IPS DF 19.7 (cell line): ENCODE measurements around the gene PSMB4.
A peak's percentile ranks its signal among the peaks of the same experiment; 100 is the strongest.
"Not testable (repeated sequence)": the region's sequence is repeated elsewhere in the genome, so short reads cannot be mapped to it uniquely, and the experiment has no call there.

Source experiments
- DNase-seq: peaks from one replicate; pipeline ENCODE4 v3.0.0-alpha.2; 2013; ENCODE audit warnings: low read depth, low spot score

The PSMB4 gene

GRCh38 chr1:151399324-151400171 is at the start of gene PSMB4:
PSMB4 (plus strand) TSS chr1:151399573; CDS start chr1:151399588, 15 bp downstream.
- peak; percentile 83 for DNase-seq

GRCh38 chr1:151350323-151350722 is 49.0 kb upstream of the PSMB4 start:
- DNase-seq, result not testable (repeated sequence)

- DNase-seq, result no peak
Measured at GRCh38 chr1:151352021-151352718, 47.2 kb upstream of the PSMB4 start.

DNA sequence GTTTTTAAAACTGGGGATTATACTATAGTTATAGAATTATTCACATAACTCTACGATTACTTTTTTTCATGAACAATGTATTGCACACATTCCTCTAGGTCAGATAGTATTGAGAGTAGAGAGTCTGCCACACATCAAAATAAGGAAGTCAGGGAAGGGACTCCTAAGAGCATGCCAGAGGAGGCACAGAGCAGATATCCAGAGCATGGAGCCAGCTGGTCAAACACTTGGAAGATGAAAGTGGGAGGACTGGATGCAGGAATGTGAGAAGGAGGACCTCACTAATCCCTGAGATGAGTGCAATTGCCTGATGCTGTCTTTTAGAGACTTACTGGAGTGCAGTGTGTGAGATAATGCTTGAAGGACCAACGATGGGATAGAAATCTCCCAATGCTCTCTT is 42.7 kb upstream of the PSMB4 start:
- DNase-seq, result no peak

GRCh38 chr1:151361883-151362282 is 37.5 kb upstream of the PSMB4 start:
- DNase-seq, result no peak

GRCh38 chr1:151362308-151363155 is 36.8 kb upstream of the PSMB4 start:
- DNase-seq, result no peak

- DNase-seq, result no peak
Measured at GRCh38 chr1:151364996-151365395, 34.4 kb upstream of the PSMB4 start.

GRCh38 chr1:151367658-151368392 is 31.5 kb upstream of the PSMB4 start:
- no peak for DNase-seq

DNA sequence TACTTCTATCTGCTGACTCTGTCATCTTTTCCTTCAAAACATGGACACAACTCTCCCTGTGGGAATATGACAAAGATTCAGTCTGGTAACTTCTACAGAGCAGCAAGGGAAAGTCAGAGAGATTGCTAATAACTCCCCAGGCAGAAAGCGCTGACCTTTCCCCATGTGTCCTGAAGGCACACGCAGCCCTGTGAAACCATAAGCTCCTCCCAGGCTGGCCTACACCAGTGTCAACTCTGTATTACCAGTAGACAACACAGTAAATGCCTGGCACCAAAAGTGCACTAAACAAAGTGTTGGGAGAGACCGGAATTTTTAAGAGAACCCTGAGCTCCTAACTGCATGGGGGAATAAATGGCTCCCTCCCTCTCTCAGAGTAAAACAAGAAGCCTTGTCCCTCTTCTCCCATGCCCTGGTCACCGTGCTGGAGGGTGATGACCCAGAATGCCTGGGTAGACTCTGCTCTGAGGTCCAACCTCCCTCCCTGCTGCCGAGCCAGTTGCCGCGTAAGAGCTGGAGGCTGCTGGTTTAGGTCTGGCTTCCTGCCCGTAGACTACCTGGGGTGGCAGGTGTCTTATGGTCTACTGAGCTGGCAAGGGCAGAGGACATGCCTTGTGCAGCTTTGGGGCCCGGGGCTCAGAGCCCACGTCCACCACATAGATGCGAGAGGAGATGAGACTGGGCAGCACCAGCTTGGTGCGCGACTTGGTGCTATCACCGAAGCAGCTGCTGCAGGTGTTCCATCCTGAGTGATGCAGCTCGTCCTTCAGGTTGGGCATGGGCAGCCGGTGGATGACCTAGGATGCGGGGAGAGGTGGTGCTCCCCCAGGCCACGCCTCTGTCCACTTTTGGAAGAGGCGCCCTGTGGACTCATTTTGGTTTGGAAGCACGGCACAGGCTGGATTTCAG is 30.7 kb upstream of the PSMB4 start:
- DNase-seq, result no peak

DNA sequence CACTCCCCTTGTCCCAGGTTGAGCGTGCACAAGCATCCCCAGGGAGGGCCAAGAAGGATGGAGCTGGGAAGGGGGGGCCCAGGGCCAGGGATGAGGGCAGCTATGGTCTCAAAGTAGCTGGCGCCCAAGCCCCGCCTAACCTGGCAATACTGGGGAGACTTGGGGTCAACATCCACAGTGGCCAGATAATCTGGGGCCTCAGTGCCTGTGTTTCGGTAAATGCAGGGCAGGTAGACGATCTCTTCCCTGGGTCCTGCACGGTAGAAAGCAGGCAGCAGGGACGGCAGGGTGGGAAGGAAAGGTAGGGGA is 30.1 kb upstream of the PSMB4 start:
- no peak for DNase-seq

DNA sequence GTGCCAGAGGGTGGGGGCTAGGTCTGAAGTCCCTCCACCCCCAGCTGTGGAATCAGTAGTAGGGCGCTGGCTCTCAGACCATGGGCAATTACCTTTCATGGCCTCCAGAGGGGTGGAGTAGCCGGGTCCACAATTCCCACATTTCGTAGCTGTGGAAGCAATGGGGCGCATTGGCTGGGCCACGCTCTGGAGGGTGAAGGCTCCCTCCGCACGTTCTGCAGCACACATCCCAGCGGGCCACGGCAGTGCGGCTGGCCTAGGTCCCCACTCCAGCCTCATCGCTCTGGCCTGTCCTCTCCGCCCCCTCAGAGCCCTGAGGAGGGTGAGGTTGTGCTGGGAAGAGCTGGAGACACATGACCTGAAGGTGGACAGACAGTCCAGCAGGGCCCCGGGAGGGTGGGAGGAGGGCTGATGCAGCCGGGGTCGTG is 29.7 kb upstream of the PSMB4 start:
- no peak for DNase-seq

DNA sequence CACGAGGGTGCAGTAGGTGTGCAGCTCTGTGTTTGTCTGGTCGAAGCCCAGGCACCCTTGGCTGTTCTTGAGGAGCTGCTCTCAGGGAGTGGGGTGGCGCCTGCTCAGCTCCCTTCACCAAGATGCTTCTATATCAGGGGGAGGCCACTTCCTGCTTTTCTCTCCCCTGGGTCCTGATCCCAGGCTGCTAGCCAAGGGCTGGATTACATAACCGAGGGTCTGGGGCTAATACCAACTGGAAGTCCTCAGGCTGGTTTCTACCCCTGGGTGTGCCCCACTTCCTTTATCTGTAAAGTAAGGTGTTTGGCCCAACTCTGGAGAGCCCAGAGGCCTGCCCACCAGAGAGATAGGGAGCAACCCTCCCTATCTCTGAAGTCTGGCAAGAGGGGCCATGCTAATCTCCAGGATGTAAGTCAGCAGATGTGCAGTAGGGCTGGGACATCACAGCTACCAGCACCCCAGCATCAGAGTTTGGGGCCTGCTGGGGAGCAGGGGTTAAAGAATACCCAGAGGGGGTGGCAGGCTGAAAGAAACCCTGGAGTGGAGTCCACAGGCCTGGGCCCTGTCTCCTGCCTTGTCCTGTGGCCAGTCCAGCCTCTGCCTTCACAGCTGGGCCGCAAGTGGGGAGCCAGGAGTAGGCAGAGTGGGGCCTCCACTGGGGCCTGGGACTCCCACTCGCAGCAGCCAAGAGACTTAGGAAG is 29.0 kb upstream of the PSMB4 start:
- no peak for DNase-seq

- DNase-seq, result no peak
Measured at GRCh38 chr1:151371370-151372057, 27.9 kb upstream of the PSMB4 start.

GRCh38 chr1:151372058-151372934 is 27.1 kb upstream of the PSMB4 start, which contains the start of gene SELENBP1:
SELENBP1 (minus strand) TSS chr1:151372705; CDS start chr1:151372641, 64 bp downstream.
- DNase-seq, result peak; percentile 17

DNA sequence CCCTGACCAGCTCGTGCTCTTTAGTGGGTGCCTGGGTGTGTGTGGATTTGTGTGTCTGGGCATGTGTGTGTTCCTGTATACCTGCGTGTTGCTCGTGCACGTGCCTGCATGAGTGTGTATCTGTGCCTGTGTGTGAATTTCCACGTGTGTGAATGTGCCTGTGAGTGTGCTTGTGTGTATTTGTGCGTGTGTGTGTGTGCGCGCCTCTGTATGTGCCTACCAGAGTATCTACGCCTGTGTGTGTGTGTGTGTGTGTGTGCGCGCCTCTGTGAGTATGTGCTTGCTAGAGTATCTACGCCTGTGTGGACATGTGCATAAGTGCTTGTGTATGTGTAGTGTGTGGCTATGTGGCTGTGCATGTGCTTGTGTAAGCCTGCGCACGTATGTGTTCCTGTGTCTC is 26.2 kb upstream of the PSMB4 start:
- no peak for DNase-seq

GRCh38 chr1:151377150-151377884 is 22.1 kb upstream of the PSMB4 start:
- DNase-seq, result no peak

- DNase-seq, result no peak
Measured at GRCh38 chr1:151384584-151384983, 14.8 kb upstream of the PSMB4 start.
